Activated B cell treated with CpG ODN at 0.5 μM for 24 hours (primary cell): ENCODE results near the gene SATB1. TPM values are rescaled to one million over a fixed set of nuclear protein-coding genes. Genes with fewer than 3 reads are reported as not detected.

Source experiments
- ATAC-seq: fragments of 200-7000 bp; cut with Tn5 transposase; one replicate; pipeline ENCODE4 v1.10.0; 2021; ENCODE audit warnings: low read depth, mild to moderate bottlenecking, moderate library complexity
- CTCF ChIA-PET: fragments of 350-600 bp; sonication (Branson Sonifier 250); formaldehyde crosslinking; loops from one replicate; lab custom pipeline; 2021; ENCODE audit warnings: antibody characterized with exemption; lab: Charles Lee
- POLR2A ChIA-PET: fragments of 350-600 bp; sonication (Branson Sonifier 250); formaldehyde crosslinking; loops from one replicate; lab custom pipeline; 2021; ENCODE audit warnings: antibody characterized with exemption; lab: Charles Lee
- DNase-seq: peaks from one replicate; pipeline ENCODE4 v3.0.0; 2022
- H3K27ac Mint-ChIP-seq: one replicate; pipeline ENCODE4 v1.8.0; 2020; ENCODE audit warnings: mixed read lengths
- H3K27me3 Mint-ChIP-seq: one replicate; pipeline ENCODE4 v1.8.0; 2021; ENCODE audit warnings: mixed read lengths
- H3K36me3 Mint-ChIP-seq: one replicate; pipeline ENCODE4 v1.8.0; 2021; ENCODE audit warnings: low read depth, mixed read lengths
- H3K4me1 Mint-ChIP-seq: one replicate; pipeline ENCODE4 v1.8.0; 2021; ENCODE audit warnings: mixed read lengths
- H3K4me3 Mint-ChIP-seq: one replicate; pipeline ENCODE4 v1.8.0; 2020; ENCODE audit warnings: mild to moderate bottlenecking, mixed read lengths
- H3K9me3 Mint-ChIP-seq: one replicate; pipeline ENCODE4 v1.8.0; 2020; ENCODE audit warnings: mixed read lengths
- intact Hi-C: fragments of 100-400 bp; cut with micrococcal nuclease; formaldehyde crosslinking; loops from one replicate; pipeline ENCODE4 v1.15.1; 2024
- total RNA-seq: library from RNA; stranded (reverse); gene quantifications from 2 replicates; pipeline ENCODE4 v1.2.3, GENCODE V29; 2022
- TF ChIP-seq, protein P1 (sequence below): fragments of 200-600 bp; IDR thresholded peaks from one replicate; pipeline ENCODE4 v1.8.0; 2022; ENCODE audit warnings: antibody characterized with exemption, mild to moderate bottlenecking

SATB1 gene
- total RNA-seq, 1 donor from 2014 or later: 30.8 TPM

- H3K36me3 Mint-ChIP-seq: peaks cover 17% of the 10 kb centered on the region
- H3K27ac Mint-ChIP-seq: no peak overlapping the region
- no peaks in the 10 kb centered on the region for H3K9me3 Mint-ChIP-seq
- DNase-seq: no peak
- ChIA-PET CTCF (interaction anchor here (1.0 to 2.8 kb wide), 3 partner anchors 19 to 492 kb away, joined by 3 to 10 read pairs (median 5); no protein-coding TSS in a partner anchor), POLR2A (no interaction called here)
- intact Hi-C loops: loop anchor here (5.0 kb wide), 1 partner anchor 409 kb away; no protein-coding TSS in a partner anchor
- TF ChIP-seq, protein P1, sequence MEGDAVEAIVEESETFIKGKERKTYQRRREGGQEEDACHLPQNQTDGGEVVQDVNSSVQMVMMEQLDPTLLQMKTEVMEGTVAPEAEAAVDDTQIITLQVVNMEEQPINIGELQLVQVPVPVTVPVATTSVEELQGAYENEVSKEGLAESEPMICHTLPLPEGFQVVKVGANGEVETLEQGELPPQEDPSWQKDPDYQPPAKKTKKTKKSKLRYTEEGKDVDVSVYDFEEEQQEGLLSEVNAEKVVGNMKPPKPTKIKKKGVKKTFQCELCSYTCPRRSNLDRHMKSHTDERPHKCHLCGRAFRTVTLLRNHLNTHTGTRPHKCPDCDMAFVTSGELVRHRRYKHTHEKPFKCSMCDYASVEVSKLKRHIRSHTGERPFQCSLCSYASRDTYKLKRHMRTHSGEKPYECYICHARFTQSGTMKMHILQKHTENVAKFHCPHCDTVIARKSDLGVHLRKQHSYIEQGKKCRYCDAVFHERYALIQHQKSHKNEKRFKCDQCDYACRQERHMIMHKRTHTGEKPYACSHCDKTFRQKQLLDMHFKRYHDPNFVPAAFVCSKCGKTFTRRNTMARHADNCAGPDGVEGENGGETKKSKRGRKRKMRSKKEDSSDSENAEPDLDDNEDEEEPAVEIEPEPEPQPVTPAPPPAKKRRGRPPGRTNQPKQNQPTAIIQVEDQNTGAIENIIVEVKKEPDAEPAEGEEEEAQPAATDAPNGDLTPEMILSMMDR: no peak
- no peaks in the 10 kb centered on the region for H3K4me1 Mint-ChIP-seq
- H3K4me3 Mint-ChIP-seq: no peak overlapping the region
- H3K27me3 Mint-ChIP-seq: no peaks in the 10 kb centered on the region
- ATAC-seq: no peak
Measured at GRCh38 chr3:18386274-18386890, 38.8 kb downstream of the SATB1 start.

- ATAC-seq (no peak), DNase-seq (no peak)
- CTCF ChIA-PET: interaction anchor here (1.0 to 2.8 kb wide), 3 partner anchors 20 to 491 kb away, joined by 3 to 10 read pairs (median 5); no protein-coding TSS in a partner anchor
- no peaks in the 10 kb centered on the region for H3K27me3 Mint-ChIP-seq
- no peaks in the 10 kb centered on the region for H3K9me3 Mint-ChIP-seq
- POLR2A ChIA-PET: no interaction called here
- TF ChIP-seq, protein P1: no peak
- H3K36me3 Mint-ChIP-seq: peaks cover 19% of the 10 kb centered on the region
- no peak overlapping the region for H3K4me3 Mint-ChIP-seq
- no peak overlapping the region for H3K27ac Mint-ChIP-seq
- H3K4me1 Mint-ChIP-seq: no peaks in the 10 kb centered on the region
- intact Hi-C loops: loop anchor here (5.0 kb wide), 1 partner anchor 408 kb away; no protein-coding TSS in a partner anchor
Measured at GRCh38 chr3:18385706-18386105, 39.4 kb downstream of the SATB1 start.

- no peaks in the 10 kb centered on the region for H3K27me3 Mint-ChIP-seq
- CTCF ChIA-PET: no interaction called here
- H3K27ac Mint-ChIP-seq: no peak overlapping the region
- POLR2A ChIA-PET: no interaction called here
- intact Hi-C loops: no loop called here
- peaks cover 28% of the 10 kb centered on the region for H3K36me3 Mint-ChIP-seq
- TF ChIP-seq, protein P1: no peak
- no peak for ATAC-seq
- H3K4me1 Mint-ChIP-seq: no peaks in the 10 kb centered on the region
- no peak for DNase-seq
- H3K4me3 Mint-ChIP-seq: no peak overlapping the region
- no peaks in the 10 kb centered on the region for H3K9me3 Mint-ChIP-seq
Measured at GRCh38 chr3:18382760-18383369, 42.3 kb downstream of the SATB1 start.

DNA sequence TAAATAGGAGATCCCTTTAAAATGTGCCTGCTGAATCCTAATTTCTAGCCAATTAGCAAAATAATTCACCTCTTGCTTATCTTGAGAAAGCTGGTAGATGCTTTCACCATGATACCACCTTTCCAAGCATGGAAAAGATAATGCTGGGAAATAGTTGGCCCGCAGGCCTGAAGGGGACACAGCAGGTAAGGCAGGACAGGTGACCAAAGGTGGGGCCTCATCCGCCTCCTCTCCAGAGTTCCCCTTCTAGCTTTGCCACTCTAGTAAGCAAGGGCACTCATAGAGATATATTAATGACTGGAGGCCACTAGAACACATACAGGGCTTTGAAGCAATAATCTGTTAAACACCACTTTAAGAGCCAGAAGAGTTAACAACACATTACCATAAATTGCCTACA, 45.5 kb downstream of the SATB1 start:
- ChIA-PET POLR2A (no interaction called here), CTCF (no interaction called here)
- H3K9me3 Mint-ChIP-seq: no peaks in the 10 kb centered on the region
- H3K4me1 Mint-ChIP-seq: no peaks in the 10 kb centered on the region
- H3K27ac Mint-ChIP-seq: no peak overlapping the region
- ATAC-seq (no peak), DNase-seq (no peak)
- TF ChIP-seq, protein P1: no peak
- H3K36me3 Mint-ChIP-seq: peaks cover 37% of the 10 kb centered on the region
- intact Hi-C loops: no loop called here
- H3K4me3 Mint-ChIP-seq: no peak overlapping the region
- H3K27me3 Mint-ChIP-seq: no peaks in the 10 kb centered on the region

DNA sequence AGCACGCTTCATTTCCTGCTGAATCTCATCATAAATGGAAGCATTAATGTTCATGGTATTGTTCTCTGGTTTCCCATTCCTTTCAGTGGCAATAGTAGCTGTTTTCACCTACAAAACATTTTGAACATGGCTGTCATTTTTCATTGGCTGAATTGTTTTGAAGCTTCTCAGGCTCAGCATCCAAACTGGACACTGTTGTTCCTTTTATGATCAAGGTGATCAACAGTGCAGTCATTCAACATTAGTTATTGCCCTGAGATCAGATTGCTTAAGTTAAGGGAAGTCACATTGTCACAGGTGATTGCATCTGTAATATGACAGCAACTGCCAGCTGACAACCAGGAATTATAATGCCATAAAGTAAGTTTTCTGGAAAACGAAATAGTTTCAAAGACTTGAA, 46.9 kb downstream of the SATB1 start:
- Mint-ChIP-seq H3K27me3 (no peaks in the 10 kb centered on the region), H3K4me1 (no peaks in the 10 kb centered on the region), H3K4me3 (no peak overlapping the region), H3K9me3 (no peaks in the 10 kb centered on the region), H3K36me3 (peaks cover 42% of the 10 kb centered on the region), H3K27ac (no peak overlapping the region)
- ChIA-PET CTCF (no interaction called here), POLR2A (no interaction called here)
- ATAC-seq (no peak), DNase-seq (no peak)
- TF ChIP-seq, protein P1: no peak
- intact Hi-C loops: no loop called here
